Measurements from ENCODE around the gene AKIRIN1.
"Not testable (repeated sequence)": the region's sequence is repeated elsewhere in the genome, so short reads cannot be mapped to it uniquely, and the experiment has no call there.

Gene AKIRIN1, protein sequence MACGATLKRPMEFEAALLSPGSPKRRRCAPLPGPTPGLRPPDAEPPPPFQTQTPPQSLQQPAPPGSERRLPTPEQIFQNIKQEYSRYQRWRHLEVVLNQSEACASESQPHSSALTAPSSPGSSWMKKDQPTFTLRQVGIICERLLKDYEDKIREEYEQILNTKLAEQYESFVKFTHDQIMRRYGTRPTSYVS

DNA sequence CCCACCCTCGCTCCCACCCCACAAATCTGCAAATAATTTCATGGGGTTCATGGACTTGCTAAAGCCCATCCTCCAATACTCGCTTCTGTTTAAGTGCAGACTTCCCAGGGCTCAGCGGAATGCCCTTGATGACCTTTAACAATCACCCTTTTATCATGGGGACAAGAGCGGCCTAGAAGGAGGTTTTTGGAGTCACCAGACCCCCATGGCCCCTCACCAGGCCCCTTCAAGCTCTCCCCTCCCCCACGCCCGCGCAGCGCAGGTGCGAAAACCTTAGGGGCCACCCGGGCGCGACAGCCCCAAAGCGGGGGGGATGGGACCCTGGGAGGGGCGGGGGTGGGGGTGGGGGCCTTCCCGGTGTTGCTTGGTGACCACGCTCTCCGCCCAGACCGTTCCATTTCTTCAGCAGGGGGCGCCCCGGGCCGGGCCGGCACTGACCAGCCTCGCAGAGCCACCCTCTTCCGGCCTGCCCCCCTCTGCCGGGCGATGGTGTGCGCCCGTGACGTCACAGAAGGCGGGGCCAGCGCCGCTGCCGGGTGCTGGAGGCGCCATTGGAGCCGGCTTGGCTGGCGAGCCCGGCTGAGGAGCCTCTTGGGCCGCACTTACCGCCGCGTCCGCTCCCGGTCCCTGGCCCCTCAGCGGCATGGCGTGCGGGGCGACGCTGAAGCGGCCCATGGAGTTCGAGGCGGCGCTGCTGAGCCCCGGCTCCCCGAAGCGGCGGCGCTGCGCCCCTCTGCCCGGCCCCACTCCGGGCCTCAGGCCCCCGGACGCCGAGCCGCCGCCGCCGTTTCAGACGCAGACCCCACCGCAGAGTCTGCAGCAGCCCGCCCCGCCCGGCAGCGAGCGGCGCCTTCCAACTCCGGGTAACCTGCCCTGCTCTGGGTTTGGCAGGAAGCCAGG, at the start of gene AKIRIN1:
TSS of gene AKIRIN1 (plus strand) at position 539 of the 900 bp plus-strand sequence. CDS start at position 644, 105 bp downstream.
- DNase-seq (ENCODE audit: low read depth in 1 of 2, low spot score in 1 of 2) = peak; percentile 95 to 96

DNA sequence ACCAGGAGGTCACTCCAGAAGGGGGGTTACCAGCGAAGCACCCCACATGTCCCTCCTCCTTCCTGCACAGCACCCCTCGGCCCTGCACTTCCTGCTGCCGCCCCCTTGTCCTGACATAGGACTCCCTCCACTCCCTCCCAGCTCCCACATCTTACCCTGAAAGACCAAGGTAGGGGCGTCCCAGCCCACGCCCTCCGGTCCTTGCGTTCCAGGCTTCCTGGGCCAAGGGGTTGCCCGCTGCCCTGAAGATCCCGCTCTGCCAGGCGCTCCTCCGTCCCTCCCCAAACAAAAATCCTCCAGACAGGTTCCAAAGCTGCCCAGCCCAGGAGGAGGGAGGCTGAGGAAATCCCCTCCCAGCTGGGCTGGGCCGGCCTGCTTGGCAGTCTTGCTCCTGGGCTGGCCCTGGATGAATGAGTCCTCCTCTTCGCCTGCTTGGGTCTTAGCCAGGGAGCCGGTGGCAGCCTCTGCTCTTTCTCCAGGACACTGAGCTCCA, 49.5 kb upstream of the AKIRIN1 start, which contains the start of gene RHBDL2:
TSS of gene RHBDL2 (minus strand) at position 304 of the 493 bp plus-strand sequence. CDS start 22,618 bp downstream, outside the sequence.
- DNase-seq (ENCODE audit: low read depth in 1 of 2, low spot score in 1 of 2) = no peak

DNA sequence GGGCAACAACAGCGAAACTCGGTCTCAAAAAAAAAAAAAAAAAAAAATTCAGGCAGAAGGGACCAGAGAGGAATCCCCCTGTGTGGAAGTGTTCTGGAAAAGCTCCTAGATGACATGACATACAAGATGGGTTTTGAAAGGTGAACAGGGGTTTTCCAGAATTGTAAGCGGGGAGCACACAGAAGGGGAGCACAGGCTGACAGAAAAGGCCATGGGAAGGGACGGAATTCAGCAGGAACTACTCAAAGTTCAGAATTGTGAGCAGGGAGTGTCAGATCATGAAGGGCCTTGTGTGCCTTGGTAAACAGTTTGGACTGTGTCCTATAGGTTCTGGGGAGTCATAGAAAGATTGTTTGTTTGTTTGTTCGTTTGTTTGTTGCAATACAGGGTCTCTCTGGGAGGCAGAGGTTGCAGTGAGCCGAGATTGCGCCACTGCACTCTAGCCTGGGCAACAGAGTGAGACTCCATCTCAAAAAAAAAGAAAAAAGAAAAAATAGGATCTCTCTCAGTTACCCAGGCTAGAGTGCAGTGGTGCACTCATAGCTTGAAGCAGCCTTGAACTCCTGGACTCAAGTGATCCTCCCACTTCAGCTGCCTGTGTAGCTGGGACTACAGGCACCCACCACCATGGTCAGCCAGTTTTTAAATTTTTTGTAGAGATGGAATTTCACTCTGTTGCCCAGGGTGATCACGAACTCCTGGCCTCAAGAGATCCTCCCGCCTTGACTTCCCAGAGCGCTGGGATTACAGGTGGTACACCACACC, 48.2 kb upstream of the AKIRIN1 start:
- no peak for DNase-seq (ENCODE audit: low read depth in 1 of 2, low spot score in 1 of 2)

DNA sequence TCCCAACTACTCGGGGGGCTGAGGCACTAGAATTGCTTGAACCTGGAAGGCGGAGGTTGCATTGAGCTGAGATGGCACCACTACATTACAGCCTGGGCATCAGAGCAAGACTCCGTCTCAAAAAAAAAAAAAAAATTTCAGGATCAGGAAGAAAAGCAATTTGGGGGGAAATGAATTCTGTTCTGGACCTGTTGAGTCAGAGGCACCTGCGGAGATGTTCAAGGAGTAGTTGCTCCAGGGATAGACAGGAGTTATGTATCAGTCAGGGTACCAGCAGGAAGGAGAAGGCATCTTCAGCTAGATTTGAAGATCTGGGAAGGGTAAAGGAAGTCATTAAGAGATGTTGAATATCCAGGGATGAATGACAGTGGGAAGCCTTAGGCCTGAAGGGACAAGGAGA, 46.5 kb upstream of the AKIRIN1 start:
- DNase-seq (ENCODE audit: low read depth in 1 of 2, low spot score in 1 of 2) = no peak

DNA sequence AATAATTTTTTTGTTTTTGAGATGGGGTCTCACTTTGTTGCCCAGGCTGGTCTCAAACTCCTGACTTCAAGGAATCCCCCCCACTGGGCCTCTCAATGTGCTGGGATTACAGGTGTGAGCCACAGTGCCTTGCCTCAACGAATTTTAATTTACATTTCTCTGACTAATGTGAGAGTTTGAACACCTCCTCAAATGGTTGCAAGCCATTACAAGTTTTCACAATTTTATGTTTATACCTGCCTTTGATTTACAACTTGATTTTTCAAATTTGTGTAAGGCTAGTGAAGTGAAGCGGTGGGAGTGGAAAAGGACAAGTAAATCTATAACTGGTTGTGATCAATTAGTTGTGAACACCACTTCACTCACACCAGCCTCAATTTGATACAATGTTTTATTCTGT, 40.5 kb upstream of the AKIRIN1 start:
- no peak for DNase-seq (ENCODE audit: low read depth in 1 of 2, low spot score in 1 of 2)

DNA sequence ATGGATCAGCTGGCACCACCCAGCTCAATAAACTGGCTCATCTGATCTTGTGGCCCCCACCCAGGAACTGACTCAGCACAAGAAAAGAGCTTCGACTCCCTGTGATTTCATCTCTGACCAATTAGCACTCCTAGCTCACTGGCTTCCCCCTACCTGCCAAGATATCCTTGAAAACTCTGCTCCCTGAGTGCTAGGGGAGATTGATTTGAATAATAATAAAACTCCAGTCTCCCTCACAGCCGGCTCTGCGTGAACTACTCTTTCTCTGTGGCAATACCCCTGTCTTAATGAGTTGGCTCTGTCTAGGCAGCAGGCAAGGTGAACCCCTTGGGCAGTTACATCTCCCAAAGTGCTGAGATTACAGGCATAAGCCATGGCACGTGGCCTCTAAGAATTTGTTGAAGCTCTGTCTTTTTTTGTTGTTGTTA, 37.6 kb upstream of the AKIRIN1 start:
- DNase-seq (ENCODE audit: low read depth in 1 of 2, low spot score in 1 of 2) = no peak

DNA sequence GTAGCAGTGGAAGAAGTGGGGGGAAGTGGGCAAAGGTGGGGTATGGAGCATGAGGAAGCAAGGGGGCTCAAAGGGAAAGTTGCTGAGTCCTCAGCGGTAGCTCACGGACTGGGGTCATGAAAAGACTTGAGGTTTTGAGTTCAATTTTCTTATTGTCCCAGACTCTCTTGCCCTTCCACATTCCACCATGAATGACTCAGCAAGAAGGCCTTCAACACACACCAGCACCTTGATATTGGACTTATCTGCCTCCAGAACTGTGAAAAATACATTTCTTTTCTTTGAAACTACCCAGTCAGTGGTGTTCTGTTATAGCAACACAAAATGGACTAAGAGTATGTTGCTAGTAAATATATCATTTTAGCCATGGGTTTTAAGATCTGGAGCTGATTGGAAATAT, 32.1 kb upstream of the AKIRIN1 start:
- no peak for DNase-seq (ENCODE audit: low read depth in 1 of 2, low spot score in 1 of 2)

DNA sequence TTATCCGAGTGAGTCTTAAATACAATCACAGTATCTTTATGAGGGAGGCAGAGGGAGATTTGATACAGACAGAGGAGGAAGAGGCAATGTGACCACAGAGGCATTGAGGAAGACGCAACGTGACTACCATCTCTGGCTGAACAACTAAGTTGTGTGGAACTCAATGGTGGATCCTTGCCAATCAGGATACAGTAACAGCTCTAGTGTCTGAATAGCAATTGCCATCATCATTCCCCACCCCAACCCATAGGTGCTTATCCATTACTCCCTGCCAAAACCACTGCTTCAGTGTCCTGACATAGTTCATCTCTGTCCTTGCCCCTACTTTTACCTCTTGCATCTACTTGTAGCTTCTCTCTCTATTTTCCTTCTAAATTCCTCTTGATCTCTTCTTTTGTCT, 29.0 kb upstream of the AKIRIN1 start:
- DNase-seq (ENCODE audit: low read depth in 1 of 2, low spot score in 1 of 2) = no peak

DNA sequence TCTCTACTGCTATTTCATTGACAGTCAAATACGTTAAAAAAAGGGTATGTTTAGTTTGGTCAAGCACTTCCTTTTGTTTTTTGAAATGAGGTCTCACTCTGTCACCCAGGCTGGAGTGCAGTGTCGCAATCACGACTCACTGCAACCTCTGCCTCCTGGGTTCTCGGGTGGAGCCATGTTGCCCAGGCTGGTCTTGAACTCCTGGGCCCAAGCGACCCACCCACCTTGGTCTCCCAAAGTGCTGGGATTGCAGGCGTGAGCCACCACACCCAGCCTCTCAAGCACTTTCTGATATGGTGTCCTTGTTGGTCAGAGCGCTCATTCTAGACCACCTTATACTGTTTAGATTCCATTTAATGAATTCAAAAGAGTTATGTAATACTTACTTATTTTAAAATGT, 28.5 kb upstream of the AKIRIN1 start:
- DNase-seq (ENCODE audit: low read depth in 1 of 2, low spot score in 1 of 2) = no peak

DNA sequence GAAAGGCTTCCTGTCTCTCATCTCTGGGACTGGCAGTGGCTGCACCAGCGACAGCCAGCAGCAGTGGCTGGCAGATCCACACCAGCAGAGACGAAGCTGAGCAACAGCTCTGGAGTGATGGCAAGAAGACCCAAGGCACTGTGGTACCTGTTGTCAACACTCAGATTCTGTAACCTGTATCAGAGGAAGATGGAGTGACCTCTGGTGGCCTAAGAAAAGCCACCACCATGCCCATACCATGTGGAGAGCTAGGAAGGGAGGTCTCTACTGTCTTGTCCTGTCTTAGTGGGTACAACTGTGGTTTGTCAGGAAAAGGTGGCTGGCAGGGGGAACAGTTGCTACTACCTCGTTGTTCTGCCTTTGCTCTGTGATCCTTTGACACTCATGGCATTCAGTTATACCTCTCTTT, 26.9 kb upstream of the AKIRIN1 start:
- no peak for DNase-seq (ENCODE audit: low read depth in 1 of 2, low spot score in 1 of 2)

DNA sequence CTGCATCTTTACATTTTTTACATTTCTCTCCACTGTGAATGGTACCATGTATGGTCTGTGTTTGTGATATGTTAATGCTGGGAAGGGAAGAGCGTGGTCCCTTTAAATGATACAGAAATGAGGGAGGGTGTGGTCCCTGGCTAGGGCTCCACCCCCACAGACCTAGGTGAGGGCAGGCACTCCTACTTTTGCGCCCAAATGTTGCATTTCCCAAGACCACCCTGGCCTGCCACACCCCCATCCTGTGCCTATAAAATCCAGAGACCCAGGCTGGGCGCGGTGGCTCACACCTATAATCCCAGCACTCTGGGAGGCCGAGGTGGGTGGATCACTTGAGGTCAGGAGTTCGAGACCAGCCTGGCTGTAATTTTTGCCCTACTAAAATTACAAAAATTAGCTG, 17.9 kb upstream of the AKIRIN1 start:
- not testable (repeated sequence) for DNase-seq (ENCODE audit: low read depth in 1 of 2, low spot score in 1 of 2)

DNA sequence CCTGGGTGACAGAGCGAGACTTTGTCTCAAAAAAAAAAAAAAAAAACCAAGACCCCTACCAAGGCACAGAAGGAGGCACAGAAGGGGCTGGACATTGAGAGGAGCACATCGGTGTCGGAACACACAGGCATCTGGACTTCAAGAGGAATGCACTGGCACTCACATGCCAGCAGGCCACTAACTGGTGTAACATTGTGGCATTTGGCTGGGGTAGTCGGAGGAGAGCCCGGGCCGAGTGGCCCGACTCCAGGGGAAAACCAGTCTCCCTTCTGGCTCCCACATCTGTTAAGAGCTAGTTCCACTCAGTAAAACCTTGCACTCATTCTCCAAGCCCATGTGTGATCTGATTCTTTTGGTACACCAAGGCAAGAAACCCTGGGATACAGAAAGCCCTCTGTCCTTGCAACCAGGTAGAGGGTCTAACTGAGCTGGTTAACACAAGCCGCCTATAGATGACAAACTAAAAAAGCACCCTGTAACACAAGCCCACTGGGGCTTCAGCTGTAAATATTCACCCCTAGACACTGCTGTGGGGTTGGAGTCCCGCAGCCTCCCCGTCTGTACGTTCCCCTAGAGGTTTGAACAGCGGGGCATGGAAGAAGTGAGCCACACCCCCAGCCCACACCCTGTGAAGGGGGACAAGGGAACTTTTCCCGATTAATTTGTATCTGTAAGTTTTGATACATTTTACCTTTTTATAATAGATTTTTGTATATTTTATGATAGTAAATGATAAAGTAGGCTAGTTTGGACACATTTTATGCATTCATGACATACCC, 17.2 kb upstream of the AKIRIN1 start:
- DNase-seq (ENCODE audit: low read depth in 1 of 2, low spot score in 1 of 2) = no peak

DNA sequence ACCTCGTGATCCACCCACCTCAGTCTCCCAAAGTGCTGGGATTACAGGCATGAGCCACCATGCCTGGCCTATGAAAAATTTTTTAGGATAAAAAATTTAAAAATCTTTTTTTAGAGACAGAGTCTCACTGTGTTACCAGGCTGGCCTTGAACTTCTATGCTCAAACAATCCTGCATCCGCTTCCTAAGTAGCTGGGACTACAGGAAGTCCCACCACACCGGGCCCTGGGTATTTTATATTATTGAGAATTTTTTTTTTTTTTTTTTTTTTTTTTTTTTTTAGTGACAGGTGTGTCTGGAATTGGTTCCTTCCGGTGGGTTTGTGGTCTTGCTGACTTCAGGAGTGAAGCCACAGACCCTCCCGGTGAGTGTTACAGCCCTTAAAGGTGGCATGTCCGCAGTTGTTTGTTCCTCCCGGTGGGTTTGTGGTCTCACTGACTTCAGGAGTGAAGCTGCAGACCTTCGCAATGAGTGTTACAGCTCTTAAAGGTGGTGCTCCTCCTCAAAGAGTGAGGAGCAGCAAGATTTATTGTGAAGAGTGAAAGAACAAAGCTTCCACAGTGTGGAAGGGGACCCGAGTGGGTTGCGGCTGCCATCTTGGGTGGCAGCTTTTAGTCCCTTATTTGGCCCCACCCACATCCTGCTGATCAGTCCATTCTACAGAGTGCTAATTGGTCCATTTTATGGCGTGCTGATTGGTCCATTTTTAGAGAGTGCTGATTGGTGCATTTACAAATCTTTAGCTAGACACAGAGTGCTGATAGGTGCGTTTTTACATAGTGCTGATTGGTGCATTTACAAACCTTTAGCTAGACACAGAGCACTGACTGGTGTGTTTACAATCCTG, 13.5 kb upstream of the AKIRIN1 start:
- DNase-seq (ENCODE audit: low read depth in 1 of 2, low spot score in 1 of 2) = not testable (repeated sequence)

DNA sequence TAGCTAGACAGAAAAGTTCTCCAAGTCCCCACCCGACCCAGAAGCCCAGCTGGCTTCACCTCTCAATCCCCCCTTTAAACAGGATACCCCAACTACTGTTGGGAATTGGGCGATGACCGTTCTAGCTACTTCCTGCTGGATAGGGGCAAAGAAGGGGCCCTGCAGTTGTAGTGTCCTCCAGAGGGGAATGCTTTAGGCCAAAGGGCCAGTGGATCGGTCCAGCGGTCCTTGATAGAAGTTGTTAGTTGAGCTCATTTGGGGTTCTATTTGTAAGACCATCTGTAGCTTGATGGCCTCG, 12.9 kb upstream of the AKIRIN1 start:
- DNase-seq (ENCODE audit: low read depth in 1 of 2, low spot score in 1 of 2) = not testable (repeated sequence)

DNA sequence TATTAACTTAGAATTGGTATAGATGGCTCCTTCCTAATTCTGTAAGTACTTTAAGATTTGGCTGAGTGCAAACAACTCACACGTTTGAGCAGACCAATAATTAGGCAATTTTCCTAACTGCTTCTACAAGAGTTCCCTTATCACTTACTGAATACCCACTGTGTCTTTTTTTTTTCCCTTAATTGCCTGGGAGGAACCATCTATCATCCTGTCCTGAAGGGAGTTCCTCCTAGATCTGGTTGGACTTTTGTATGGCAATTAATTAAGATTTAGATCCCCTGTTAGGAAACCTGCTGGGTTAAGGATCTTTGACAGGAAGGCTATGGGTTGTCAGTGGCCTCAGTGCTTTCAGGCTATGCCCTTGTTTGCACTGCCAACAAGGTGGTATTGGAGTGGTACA, 11.7 kb upstream of the AKIRIN1 start:
- DNase-seq (ENCODE audit: low read depth in 1 of 2, low spot score in 1 of 2) = not testable (repeated sequence)

DNA sequence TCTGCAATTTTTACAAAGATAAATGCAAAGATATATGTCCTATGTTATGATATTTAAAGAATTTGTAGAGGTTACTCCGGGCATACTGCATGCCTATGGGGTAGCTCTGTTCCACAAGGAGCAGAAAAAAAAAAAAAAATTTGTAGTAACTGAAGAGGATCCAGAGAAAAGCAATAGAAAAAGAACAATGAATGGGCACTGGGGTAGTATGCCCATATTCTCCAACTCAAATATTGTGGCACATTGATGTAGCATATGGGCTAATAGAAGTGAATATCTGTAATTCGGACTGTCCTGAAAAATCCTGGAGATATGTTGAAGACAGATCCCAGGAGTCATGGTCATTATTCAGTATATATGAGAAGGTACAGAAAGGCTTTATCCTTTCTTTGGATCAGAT, 1.1 kb upstream of the AKIRIN1 start:
- DNase-seq (ENCODE audit: low read depth in 1 of 2, low spot score in 1 of 2) = no peak

DNA sequence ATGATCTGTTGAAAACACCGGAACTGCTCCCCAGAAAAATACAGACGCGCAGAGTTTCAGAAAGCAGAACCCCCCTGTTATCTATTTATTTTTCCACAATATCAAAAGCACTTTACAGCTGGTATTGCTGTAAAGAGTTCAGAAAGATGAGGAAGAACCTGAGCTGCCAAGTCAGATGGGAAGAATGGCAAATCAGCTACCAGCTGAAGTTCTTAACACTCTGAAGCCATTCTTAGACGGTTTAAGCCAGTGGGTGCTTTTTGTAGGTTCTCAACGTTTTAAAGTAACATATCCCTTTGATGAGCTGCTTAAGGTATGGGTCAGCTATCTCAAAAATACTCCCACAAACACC, 714 bp upstream of the AKIRIN1 start:
- DNase-seq (ENCODE audit: low read depth in 1 of 2, low spot score in 1 of 2) = no peak

DNA sequence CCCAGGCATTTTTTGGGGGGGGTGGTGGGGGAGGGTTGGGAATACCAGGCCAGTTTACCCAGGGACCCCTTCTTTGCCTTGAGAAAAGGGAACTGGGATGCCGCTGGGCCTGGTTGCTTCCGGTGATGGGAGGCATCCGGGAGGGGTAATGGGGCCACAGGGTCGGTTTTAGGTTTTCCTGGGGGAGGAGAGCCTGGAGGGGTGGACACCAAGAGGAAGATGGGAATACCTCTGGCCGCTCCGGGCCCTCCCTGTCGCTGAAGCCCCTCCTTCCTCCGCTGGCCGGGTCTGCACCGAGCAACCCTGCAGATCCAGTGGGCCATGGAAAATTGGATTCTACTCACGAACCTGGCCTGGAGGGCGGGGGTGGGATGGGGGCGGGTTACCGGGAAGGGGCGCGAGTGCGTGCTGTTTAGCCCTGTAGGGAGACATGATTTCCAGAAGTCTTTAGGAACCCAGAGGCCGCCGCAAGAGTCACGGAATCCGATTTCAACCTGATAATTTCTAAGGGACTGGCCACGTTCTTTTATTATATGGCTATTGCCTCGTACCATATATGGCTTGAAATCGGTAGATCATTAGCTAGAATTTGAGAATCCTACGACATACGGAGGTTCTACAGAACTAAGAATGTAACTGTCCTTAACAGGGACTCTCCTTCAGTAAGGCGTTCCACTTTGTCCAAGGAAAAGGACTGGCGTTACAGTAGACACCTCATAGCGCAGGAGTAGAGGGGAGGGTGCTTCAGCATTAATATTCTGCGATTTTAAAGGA, 749 bp downstream of the AKIRIN1 start:
- no peak for DNase-seq (ENCODE audit: low read depth in 1 of 2, low spot score in 1 of 2)

DNA sequence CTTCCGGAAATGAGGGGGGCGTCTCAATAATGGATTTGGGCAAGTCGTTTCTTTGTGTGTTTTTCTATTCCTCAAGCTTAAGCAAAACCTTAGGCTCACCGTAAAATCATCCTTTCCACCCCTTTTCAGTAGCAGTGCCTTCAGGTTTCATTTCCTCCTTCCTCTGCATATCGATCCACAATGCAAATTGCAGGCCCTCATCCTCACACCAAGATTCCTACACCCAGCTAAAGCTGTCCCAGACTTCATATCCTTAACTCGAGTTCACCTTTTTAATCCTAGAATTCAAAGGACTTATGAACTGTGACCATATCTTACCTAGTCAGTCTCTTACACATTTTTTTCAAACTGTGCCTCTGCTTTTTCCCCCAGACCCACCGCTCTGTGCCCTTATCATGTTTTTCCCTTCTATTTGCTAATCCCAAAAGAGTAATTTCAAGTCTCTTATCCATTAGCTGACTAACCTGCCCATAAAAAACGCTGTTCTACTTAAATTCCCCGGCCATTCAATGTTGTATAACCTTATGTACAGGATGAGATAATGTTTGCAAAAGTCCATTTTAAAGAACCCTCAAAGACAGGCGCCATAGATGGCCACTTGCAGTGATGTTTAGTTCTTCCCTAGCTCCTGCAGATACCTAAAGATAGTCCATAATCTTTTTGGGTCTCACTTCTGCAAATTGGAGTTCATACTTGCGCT, 1.5 kb downstream of the AKIRIN1 start:
- no peak for DNase-seq (ENCODE audit: low read depth in 1 of 2, low spot score in 1 of 2)

Measured in activated CD4-positive, alpha-beta T cell treated with anti-CD3 and anti-CD28 coated beads, Interleukin-2, amount 50 U/mL, for 24 hours (primary cell).